Mucosa of descending colon (tissue), 3 donors: ENCODE results near the gene ACOT12. TPM values are rescaled to one million over a fixed set of nuclear protein-coding genes. Genes with fewer than 3 reads are reported as not detected.
"Not testable (repeated sequence)": the region's sequence is repeated elsewhere in the genome, so short reads cannot be mapped to it uniquely, and the experiment has no call there.

Experiments used
- ATAC-seq: fragments of 200-7000 bp; cut with Tn5 transposase; one replicate; pipeline ENCODE4 v1.9.1; 2020; ENCODE audit warnings: mild to moderate bottlenecking, moderate library complexity
- DNase-seq, 3 donors: peaks; one replicate each; pipeline ENCODE4 v3.0.0-alpha.2; 2020
- H3K36me3 ChIP-seq: fragments of 200-600 bp; one replicate; pipeline ENCODE4 v1.8.0; 2021; ENCODE audit warnings: low read depth, mild to moderate bottlenecking
- H3K4me1 ChIP-seq: fragments of 200-600 bp; one replicate; pipeline ENCODE4 v1.8.0; 2021; ENCODE audit warnings: low read depth, mild to moderate bottlenecking
- H3K4me3 ChIP-seq: fragments of 200-600 bp; one replicate; pipeline ENCODE4 v1.8.0; 2021; ENCODE audit warnings: mild to moderate bottlenecking
- H3K9me3 ChIP-seq: fragments of 200-600 bp; one replicate; pipeline ENCODE4 v1.8.0; 2021; ENCODE audit warnings: mild to moderate bottlenecking
- CTCF ChIP-seq: fragments of 200-600 bp; IDR thresholded peaks from one replicate; pipeline ENCODE4 v1.8.0; 2022; ENCODE audit warnings: antibody characterized with exemption, mild to moderate bottlenecking
- intact Hi-C, 2 donors: fragments of 100-400 bp; cut with DNase I in 1 of 2; cut with micrococcal nuclease in 1 of 2; formaldehyde crosslinking; loops; one replicate each; pipeline versions ENCODE4 v1.11.0 to v1.11.1; 2022; cut with DNase I, micrococcal nuclease
- total RNA-seq, 3 donors: library from RNA; stranded (reverse); fragmentation: NEBNext Ultra II Directional in 2 of 3; extraction: Animal tissue kit (Norgen Biotek cat#: 25700) in 2 of 3; gene quantifications; one replicate each; pipeline versions ENCODE4 v1.2.1 to v1.2.4, GENCODE V29; 2021 to 2023
- donor health status: DM: no; HTN: no; CAD: no; lungs with moderate emphysema.
- donor health status: DM: no; HTN: no; CAD: no.
- donor health status: DM: no; HTN: yes; CAD: no.

The ACOT12 gene
- total RNA-seq, 3 donors from 2014 or later, result not detected

GRCh38 chr5:81409361-81409760, 15.4 kb upstream of the ACOT12 start:
- ATAC-seq, result no peak
- TF ChIP-seq CTCF, result no peak
- no peak for DNase-seq
- Histone ChIP-seq H3K9me3 (no peaks in the 10 kb centered on the region), H3K4me1 (no peaks in the 10 kb centered on the region), H3K36me3 (no peaks in the 10 kb centered on the region), H3K4me3 (no peak overlapping the region)
- intact Hi-C loops, result no loop called here

- no peak for DNase-seq
- Histone ChIP-seq H3K36me3 (no peaks in the 10 kb centered on the region), H3K9me3 (no peaks in the 10 kb centered on the region), H3K4me1 (no peaks in the 10 kb centered on the region), H3K4me3 (no peak overlapping the region)
- TF ChIP-seq CTCF, result no peak
- intact Hi-C loops, result no loop called here
- ATAC-seq, result no peak
These were observed 14.6 kb upstream of the ACOT12 start for GRCh38 chr5:81408496-81408895.

GRCh38 chr5:81407811-81408210, 13.9 kb upstream of the ACOT12 start:
- H3K4me1 ChIP-seq, H3K36me3 ChIP-seq, H3K9me3 ChIP-seq, intact Hi-C loops, H3K4me3 ChIP-seq, ATAC-seq, DNase-seq: not testable (repeated sequence)

- no peak for DNase-seq
- no peak for ATAC-seq
- no peak for TF ChIP-seq CTCF
- Histone ChIP-seq H3K4me1 (no peaks in the 10 kb centered on the region), H3K36me3 (no peaks in the 10 kb centered on the region), H3K4me3 (no peak overlapping the region), H3K9me3 (no peaks in the 10 kb centered on the region)
- intact Hi-C loops, result no loop called here
These were observed 11.4 kb upstream of the ACOT12 start for GRCh38 chr5:81405126-81405891.

- no peaks in the 10 kb centered on the region for H3K36me3 ChIP-seq
- intact Hi-C loops, result no loop called here
- DNase-seq (no peak), ATAC-seq (peak; percentile 51)
- H3K9me3 ChIP-seq, result no peaks in the 10 kb centered on the region
- no peak for TF ChIP-seq CTCF
- no peak overlapping the region for H3K4me3 ChIP-seq
- H3K4me1 ChIP-seq, result no peaks in the 10 kb centered on the region
These were observed 8.4 kb upstream of the ACOT12 start for GRCh38 chr5:81402192-81402930.

GRCh38 chr5:81401266-81401665, 7.3 kb upstream of the ACOT12 start:
- no peaks in the 10 kb centered on the region for H3K36me3 ChIP-seq
- intact Hi-C loops, result no loop called here
- DNase-seq (no peak), ATAC-seq (no peak)
- H3K4me3 ChIP-seq, result no peak overlapping the region
- H3K4me1 ChIP-seq, result no peaks in the 10 kb centered on the region
- TF ChIP-seq CTCF, result no peak
- H3K9me3 ChIP-seq, result no peaks in the 10 kb centered on the region
